HCT116 (cell line): ENCODE results near the gene HERC3.

ENCODE experiments used
- CEBPB ChIP-seq: IDR thresholded peaks from 2 replicates; pipeline ENCODE4 v1.6.1; 2012; ENCODE audit warnings: low read depth
- EGR1 ChIP-seq: IDR thresholded peaks from 2 replicates; pipeline ENCODE4 v1.6.1; 2012; ENCODE audit warnings: low read depth
- EZH2 ChIP-seq: fragments of 200-600 bp; sonication (generic); IDR thresholded peaks from 2 replicates; pipeline ENCODE4 v1.6.1; 2017; ENCODE audit warnings: antibody characterized with exemption, mixed run types
- EZH2phosphoT487 ChIP-seq: fragments of 200-600 bp; IDR thresholded peaks from 2 replicates; pipeline ENCODE4 v1.6.1; 2018; ENCODE audit warnings: antibody characterized with exemption, borderline replicate concordance
- JUND ChIP-seq: IDR thresholded peaks from 2 replicates; pipeline ENCODE4 v1.6.1; 2012
- POLR2A ChIP-seq: IDR thresholded peaks from 2 replicates; pipeline ENCODE4 v1.7.0; 2011; ENCODE audit warnings: borderline replicate concordance; ENCODE audit not compliant: insufficient read depth, insufficient read length; ENCODE audit errors: extremely low read depth
- POLR2AphosphoS5 ChIP-seq: IDR thresholded peaks from 2 replicates; pipeline ENCODE4 v1.6.1; 2011; ENCODE audit warnings: mild to moderate bottlenecking, low read depth, low read length, moderate library complexity
- RAD21 ChIP-seq: IDR thresholded peaks from 2 replicates; pipeline ENCODE4 v1.6.1; 2012; ENCODE audit warnings: low read depth, mild to moderate bottlenecking
- SIN3A ChIP-seq: IDR thresholded peaks from 2 replicates; pipeline ENCODE4 v1.6.1; 2012; ENCODE audit warnings: low read depth
- TCF7L2 ChIP-seq: IDR thresholded peaks from 2 replicates; pipeline ENCODE4 v1.7.0; 2011; ENCODE audit warnings: borderline replicate concordance, inconsistent platforms; ENCODE audit not compliant: insufficient read depth, insufficient read length; ENCODE audit errors: extremely low read depth
- YY1 ChIP-seq: IDR thresholded peaks from 2 replicates; pipeline ENCODE4 v1.6.1; 2011; ENCODE audit warnings: low read length, low read depth, moderate library complexity, mild to moderate bottlenecking; ENCODE audit not compliant: insufficient replicate concordance; ENCODE audit errors: extremely low read depth
- TF ChIP-seq, protein P1 (sequence below), 3 experiments: fragments of 200-600 bp in 1 of 3; sonication (generic) in 1 of 3; IDR thresholded peaks in 2 of 3; conservative IDR thresholded peaks in 1 of 3; 2 replicates each; pipeline ENCODE4 v1.5.1; 2012 to 2017; ENCODE audit warnings: low read depth in 2 of 3, low read length in 2 of 3, antibody characterized with exemption in 1 of 3, borderline replicate concordance in 1 of 3, control low read depth in 1 of 3, mild to moderate bottlenecking in 1 of 3, mixed read lengths in 1 of 3, mixed run types in 1 of 3, moderate library complexity in 1 of 3; ENCODE audit not compliant: insufficient read depth in 1 of 3
- TF ChIP-seq, protein P2 (sequence below): IDR thresholded peaks from 2 replicates; pipeline ENCODE4 v1.6.1; 2012; ENCODE audit warnings: low read depth
- TF ChIP-seq, protein P3 (sequence below): IDR thresholded peaks from 2 replicates; pipeline ENCODE4 v1.6.1; 2012

DNA sequence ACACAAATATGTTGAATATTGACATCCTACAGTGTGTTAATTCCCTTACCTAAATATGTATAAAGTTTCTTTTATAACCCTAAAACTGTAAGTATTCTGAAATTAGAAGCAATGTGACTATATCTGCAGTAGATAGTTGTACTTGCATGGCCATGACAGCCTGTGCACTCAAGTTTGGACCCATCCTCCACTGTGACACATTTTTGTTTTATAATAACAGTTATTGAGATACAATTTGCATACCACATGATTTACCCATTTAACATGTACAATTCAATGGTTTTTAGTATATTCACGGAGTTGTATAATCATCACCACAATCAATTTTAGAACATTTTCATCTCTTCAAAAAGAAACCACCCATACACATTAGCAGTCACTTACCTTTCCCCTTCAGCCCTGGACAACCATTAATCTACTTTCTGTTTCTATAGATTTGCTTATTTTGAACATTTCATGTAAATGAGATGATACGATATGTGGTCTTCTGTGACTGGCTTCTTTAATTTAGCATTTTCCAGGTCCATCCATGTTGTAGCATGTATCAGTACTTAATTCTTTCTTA is 29.6 kb downstream of the HERC3 start:
- no peak for TF ChIP-seq EZH2
- no peak for TF ChIP-seq RAD21
- no peak for TF ChIP-seq POLR2AphosphoS5
- no peak for TF ChIP-seq CEBPB
- TF ChIP-seq, protein P1, sequence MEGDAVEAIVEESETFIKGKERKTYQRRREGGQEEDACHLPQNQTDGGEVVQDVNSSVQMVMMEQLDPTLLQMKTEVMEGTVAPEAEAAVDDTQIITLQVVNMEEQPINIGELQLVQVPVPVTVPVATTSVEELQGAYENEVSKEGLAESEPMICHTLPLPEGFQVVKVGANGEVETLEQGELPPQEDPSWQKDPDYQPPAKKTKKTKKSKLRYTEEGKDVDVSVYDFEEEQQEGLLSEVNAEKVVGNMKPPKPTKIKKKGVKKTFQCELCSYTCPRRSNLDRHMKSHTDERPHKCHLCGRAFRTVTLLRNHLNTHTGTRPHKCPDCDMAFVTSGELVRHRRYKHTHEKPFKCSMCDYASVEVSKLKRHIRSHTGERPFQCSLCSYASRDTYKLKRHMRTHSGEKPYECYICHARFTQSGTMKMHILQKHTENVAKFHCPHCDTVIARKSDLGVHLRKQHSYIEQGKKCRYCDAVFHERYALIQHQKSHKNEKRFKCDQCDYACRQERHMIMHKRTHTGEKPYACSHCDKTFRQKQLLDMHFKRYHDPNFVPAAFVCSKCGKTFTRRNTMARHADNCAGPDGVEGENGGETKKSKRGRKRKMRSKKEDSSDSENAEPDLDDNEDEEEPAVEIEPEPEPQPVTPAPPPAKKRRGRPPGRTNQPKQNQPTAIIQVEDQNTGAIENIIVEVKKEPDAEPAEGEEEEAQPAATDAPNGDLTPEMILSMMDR (IDR thresholded peaks at IDR 0.05 in 2 of 3, conservative IDR thresholded peaks at IDR 0.05 in 1 of 3; ENCODE audit: borderline replicate concordance in 1 of 3, insufficient read depth in 1 of 3, low read depth in 2 of 3, low read length in 2 of 3) = no peak
- no peak for TF ChIP-seq TCF7L2
- TF ChIP-seq EGR1 = no peak
- TF ChIP-seq POLR2A = no peak
- TF ChIP-seq JUND = no peak
- TF ChIP-seq EZH2phosphoT487 = no peak
- TF ChIP-seq YY1 = no peak
- TF ChIP-seq, protein P2, sequence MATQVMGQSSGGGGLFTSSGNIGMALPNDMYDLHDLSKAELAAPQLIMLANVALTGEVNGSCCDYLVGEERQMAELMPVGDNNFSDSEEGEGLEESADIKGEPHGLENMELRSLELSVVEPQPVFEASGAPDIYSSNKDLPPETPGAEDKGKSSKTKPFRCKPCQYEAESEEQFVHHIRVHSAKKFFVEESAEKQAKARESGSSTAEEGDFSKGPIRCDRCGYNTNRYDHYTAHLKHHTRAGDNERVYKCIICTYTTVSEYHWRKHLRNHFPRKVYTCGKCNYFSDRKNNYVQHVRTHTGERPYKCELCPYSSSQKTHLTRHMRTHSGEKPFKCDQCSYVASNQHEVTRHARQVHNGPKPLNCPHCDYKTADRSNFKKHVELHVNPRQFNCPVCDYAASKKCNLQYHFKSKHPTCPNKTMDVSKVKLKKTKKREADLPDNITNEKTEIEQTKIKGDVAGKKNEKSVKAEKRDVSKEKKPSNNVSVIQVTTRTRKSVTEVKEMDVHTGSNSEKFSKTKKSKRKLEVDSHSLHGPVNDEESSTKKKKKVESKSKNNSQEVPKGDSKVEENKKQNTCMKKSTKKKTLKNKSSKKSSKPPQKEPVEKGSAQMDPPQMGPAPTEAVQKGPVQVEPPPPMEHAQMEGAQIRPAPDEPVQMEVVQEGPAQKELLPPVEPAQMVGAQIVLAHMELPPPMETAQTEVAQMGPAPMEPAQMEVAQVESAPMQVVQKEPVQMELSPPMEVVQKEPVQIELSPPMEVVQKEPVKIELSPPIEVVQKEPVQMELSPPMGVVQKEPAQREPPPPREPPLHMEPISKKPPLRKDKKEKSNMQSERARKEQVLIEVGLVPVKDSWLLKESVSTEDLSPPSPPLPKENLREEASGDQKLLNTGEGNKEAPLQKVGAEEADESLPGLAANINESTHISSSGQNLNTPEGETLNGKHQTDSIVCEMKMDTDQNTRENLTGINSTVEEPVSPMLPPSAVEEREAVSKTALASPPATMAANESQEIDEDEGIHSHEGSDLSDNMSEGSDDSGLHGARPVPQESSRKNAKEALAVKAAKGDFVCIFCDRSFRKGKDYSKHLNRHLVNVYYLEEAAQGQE = no peak
- TF ChIP-seq, protein P3, sequence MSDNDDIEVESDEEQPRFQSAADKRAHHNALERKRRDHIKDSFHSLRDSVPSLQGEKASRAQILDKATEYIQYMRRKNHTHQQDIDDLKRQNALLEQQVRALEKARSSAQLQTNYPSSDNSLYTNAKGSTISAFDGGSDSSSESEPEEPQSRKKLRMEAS = no peak
- TF ChIP-seq SIN3A = no peak
